Body of pancreas (tissue), 4 donors: ENCODE measurements around the gene TMEM151B.

Experiments
- POLR2A ChIP-seq, 3 donors: fragments of 450-650 bp; IDR thresholded peaks; one replicate each; pipeline ENCODE4 v1.6.1; 2016; ENCODE audit warnings: antibody characterized with exemption in 3 of 3, mild to moderate bottlenecking in 2 of 3
- TF ChIP-seq, protein P1 (sequence below), 7 experiments: fragments of 450-650 bp in 4 of 7; fragments of 200-600 bp in 3 of 7; sonication (generic) in 3 of 7; IDR thresholded peaks; one replicate each; pipeline ENCODE4 v1.5.1; 2016 to 2019; ENCODE audit warnings: antibody characterized with exemption in 7 of 7

DNA sequence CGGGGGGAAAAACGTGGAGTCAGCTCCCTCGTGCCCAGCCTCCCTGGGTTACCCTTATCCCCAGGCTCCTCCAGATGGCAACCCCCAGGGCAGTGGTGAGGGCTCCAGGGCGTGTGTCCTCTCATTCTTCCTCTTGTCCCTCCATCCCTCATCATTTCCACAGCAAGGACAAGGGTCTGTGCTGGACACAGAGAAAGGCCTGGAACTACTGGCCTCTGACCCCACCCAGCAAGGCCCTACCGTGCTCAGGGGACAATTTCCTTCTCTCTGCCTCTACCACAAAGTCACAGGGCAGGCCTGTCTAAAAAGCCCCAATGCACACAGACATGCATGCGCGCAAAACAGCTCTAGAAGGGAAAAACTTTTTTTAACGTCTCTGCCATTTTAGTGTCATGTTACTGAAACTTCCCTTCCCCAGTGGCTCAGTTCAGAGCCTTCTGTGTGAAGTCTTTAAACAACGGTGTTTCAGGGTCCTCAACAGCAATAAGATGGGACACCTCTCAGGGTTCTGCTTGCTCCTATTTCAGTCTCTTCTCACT lies 11.9 kb upstream of the TMEM151B start:
- TF ChIP-seq, protein P1, sequence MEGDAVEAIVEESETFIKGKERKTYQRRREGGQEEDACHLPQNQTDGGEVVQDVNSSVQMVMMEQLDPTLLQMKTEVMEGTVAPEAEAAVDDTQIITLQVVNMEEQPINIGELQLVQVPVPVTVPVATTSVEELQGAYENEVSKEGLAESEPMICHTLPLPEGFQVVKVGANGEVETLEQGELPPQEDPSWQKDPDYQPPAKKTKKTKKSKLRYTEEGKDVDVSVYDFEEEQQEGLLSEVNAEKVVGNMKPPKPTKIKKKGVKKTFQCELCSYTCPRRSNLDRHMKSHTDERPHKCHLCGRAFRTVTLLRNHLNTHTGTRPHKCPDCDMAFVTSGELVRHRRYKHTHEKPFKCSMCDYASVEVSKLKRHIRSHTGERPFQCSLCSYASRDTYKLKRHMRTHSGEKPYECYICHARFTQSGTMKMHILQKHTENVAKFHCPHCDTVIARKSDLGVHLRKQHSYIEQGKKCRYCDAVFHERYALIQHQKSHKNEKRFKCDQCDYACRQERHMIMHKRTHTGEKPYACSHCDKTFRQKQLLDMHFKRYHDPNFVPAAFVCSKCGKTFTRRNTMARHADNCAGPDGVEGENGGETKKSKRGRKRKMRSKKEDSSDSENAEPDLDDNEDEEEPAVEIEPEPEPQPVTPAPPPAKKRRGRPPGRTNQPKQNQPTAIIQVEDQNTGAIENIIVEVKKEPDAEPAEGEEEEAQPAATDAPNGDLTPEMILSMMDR (IDR thresholded peaks at IDR 0.05), result no peak
- TF ChIP-seq POLR2A (IDR thresholded peaks at IDR 0.05), result no peak
